ENCODE data around the gene TAMM41.

DNA sequence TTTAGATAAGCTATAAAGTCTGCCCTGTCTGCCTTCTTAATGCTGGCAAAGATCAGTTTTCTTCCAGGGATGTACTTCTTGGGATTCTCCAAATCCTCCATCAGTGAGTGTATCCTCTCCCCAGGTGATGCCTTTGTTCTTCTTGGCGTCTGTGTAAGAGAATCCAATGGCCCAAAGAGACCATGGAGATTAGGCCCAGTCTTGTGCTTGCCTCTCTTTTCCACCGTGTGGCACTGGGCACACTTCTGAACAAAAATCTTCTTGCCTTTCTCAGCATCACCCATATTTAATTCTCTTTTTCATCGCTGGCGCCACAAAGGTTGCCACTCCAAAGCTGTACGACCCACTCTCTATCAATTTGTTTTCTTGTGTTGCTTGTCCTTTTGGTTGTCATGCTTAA is 32.2 kb upstream of the TAMM41 start:
- no peak for TF ChIP-seq POLR2A (IDR thresholded peaks at IDR 0.05)
- TF ChIP-seq, protein P1, sequence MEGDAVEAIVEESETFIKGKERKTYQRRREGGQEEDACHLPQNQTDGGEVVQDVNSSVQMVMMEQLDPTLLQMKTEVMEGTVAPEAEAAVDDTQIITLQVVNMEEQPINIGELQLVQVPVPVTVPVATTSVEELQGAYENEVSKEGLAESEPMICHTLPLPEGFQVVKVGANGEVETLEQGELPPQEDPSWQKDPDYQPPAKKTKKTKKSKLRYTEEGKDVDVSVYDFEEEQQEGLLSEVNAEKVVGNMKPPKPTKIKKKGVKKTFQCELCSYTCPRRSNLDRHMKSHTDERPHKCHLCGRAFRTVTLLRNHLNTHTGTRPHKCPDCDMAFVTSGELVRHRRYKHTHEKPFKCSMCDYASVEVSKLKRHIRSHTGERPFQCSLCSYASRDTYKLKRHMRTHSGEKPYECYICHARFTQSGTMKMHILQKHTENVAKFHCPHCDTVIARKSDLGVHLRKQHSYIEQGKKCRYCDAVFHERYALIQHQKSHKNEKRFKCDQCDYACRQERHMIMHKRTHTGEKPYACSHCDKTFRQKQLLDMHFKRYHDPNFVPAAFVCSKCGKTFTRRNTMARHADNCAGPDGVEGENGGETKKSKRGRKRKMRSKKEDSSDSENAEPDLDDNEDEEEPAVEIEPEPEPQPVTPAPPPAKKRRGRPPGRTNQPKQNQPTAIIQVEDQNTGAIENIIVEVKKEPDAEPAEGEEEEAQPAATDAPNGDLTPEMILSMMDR (IDR thresholded peaks at IDR 0.05): no peak
